Kidney (tissue), 14 donors: ENCODE results near the gene EHBP1. TPM values are rescaled to one million over a fixed set of nuclear protein-coding genes. Genes with fewer than 3 reads are reported as not detected.
"Not testable (repeated sequence)": the region's sequence is repeated elsewhere in the genome, so short reads cannot be mapped to it uniquely, and the experiment has no call there.

Experiments
- DNase-seq, 5 donors: peaks; one replicate each; pipeline ENCODE4 v3.0.0-alpha.2; 2013 to 2020
- FAIRE-seq: peaks from 2 replicates; lab custom pipeline; 2012; peaks lifted over from hg19 to GRCh38; lab: Jason Lieb, UNC
- H3K27ac ChIP-seq, 2 donors: one replicate each; pipeline ENCODE4 v1.7.0; 2013; ENCODE audit warnings: low read depth in 2 of 2, low read length in 2 of 2, inconsistent platforms in 1 of 2
- H3K27me3 ChIP-seq: one replicate; pipeline ENCODE4 v1.7.1; 2013; ENCODE audit warnings: low read length, inconsistent platforms; ENCODE audit not compliant: control insufficient read depth, insufficient read depth
- H3K36me3 ChIP-seq, 3 donors: one replicate each; pipeline versions ENCODE4 v1.7.0 to v1.7.1; 2013; ENCODE audit warnings: low read length in 3 of 3, control low read depth in 1 of 3, inconsistent platforms in 1 of 3; ENCODE audit not compliant: insufficient read depth in 3 of 3, control insufficient read depth in 2 of 3
- H3K4me1 ChIP-seq, 3 donors: one replicate each; pipeline versions ENCODE4 v1.7.0 to v1.7.1; 2013; ENCODE audit warnings: low read length in 3 of 3, inconsistent platforms in 1 of 3, low read depth in 1 of 3; ENCODE audit not compliant: control insufficient read depth in 2 of 3, insufficient read depth in 2 of 3
- H3K4me3 ChIP-seq, 3 donors: one replicate each; pipeline versions ENCODE4 v1.7.0 to v1.8.1; 2013; ENCODE audit warnings: low read length in 3 of 3, control low read depth in 1 of 3, inconsistent platforms in 1 of 3
- H3K9ac ChIP-seq, 3 donors: one replicate each; pipeline versions ENCODE4 v1.7.0 to v1.7.1; 2013; ENCODE audit warnings: low read length in 3 of 3, control low read depth in 1 of 3, inconsistent platforms in 1 of 3
- H3K9me3 ChIP-seq, 3 donors: one replicate each; pipeline versions ENCODE4 v1.7.0 to v1.7.1; 2013; ENCODE audit warnings: low read length in 3 of 3, control low read depth in 1 of 3, inconsistent platforms in 1 of 3; ENCODE audit not compliant: control insufficient read depth in 2 of 3, insufficient read depth in 1 of 3
- CTCF ChIP-seq: IDR thresholded peaks from 3 replicates; pipeline ENCODE4 v1.5.1; 2012; ENCODE audit warnings: mild to moderate bottlenecking, moderate library complexity, borderline replicate concordance; ENCODE audit not compliant: insufficient read depth; ENCODE audit errors: extremely low read depth
- intact Hi-C: fragments of 100-400 bp; cut with DNase I; formaldehyde crosslinking; loops from one replicate; pipeline ENCODE4 v1.11.1; 2022
- polyA plus RNA-seq: library from polyadenylated mRNA; stranded (reverse); fragments of 350-450 nt; fragmentation: Illumina TruSeq; extraction: RNeasy Lipid Tissue Mini Kit (QIAGEN cat#74804); gene quantifications from one replicate; pipeline ENCODE4 v1.2.3, GENCODE V29; 2014; ENCODE audit warnings: low read depth, low replicate concordance; ENCODE audit not compliant: insufficient read depth
- total RNA-seq: library from RNA; stranded (reverse); fragmentation: NEBNext Ultra II Directional; extraction: Animal tissue kit (Norgen Biotek cat#: 25700); gene quantifications from one replicate; pipeline ENCODE4 v1.2.1, GENCODE V29; 2021
- donor health status: control.
- donor health status: control.
- donor health status: control.
- donor health status: control.
- donor health status: control.
- donor health status: DM: yes; HTN: yes; CAD: no.
- donor health status: Normal renal cell carcinoma (clear cell type).

The EHBP1 gene
- total and polyA plus RNA-seq, 2 donors from 2014 or later: 12.5 to 42.7 TPM

- no peaks in the 10 kb centered on the region for H3K9me3 ChIP-seq
- no peak for TF ChIP-seq CTCF
- H3K4me1 ChIP-seq: no peaks in the 10 kb centered on the region
- H3K27ac ChIP-seq: no peak overlapping the region
- FAIRE-seq (no peak), DNase-seq (no peak)
- no peak overlapping the region for H3K4me3 ChIP-seq
- H3K36me3 ChIP-seq: no peaks in the 10 kb centered on the region
- no peaks in the 10 kb centered on the region for H3K27me3 ChIP-seq
- no peak overlapping the region for H3K9ac ChIP-seq
- intact Hi-C loops: no loop called here
Measured at GRCh38 chr2:63013438-63013837, 307.9 kb downstream of the EHBP1 start.

GRCh38 chr2:63015389-63015788, 309.9 kb downstream of the EHBP1 start:
- H3K27ac ChIP-seq: no peak overlapping the region
- FAIRE-seq (no peak), DNase-seq (no peak)
- no peak overlapping the region for H3K9ac ChIP-seq
- intact Hi-C loops: no loop called here
- H3K9me3 ChIP-seq: no peaks in the 10 kb centered on the region
- H3K27me3 ChIP-seq: no peaks in the 10 kb centered on the region
- H3K36me3 ChIP-seq: no peaks in the 10 kb centered on the region
- TF ChIP-seq CTCF: no peak
- H3K4me3 ChIP-seq: no peak overlapping the region
- H3K4me1 ChIP-seq: no peaks in the 10 kb centered on the region

GRCh38 chr2:63018439-63018838, 312.9 kb downstream of the EHBP1 start:
- Histone ChIP-seq H3K36me3 (no peaks in the 10 kb centered on the region), H3K9ac (no peak overlapping the region), H3K27ac (no peak overlapping the region), H3K4me1 (no peaks in the 10 kb centered on the region), H3K27me3 (no peaks in the 10 kb centered on the region), H3K4me3 (no peak overlapping the region), H3K9me3 (no peaks in the 10 kb centered on the region)
- FAIRE-seq (no peak), DNase-seq (no peak)
- intact Hi-C loops: no loop called here
- no peak for TF ChIP-seq CTCF

GRCh38 chr2:63019686-63020085, 314.2 kb downstream of the EHBP1 start:
- H3K27ac ChIP-seq, intact Hi-C loops, FAIRE-seq: not testable (repeated sequence)

More at GRCh38 chr2:63019686-63020085, 314.2 kb downstream of the EHBP1 start:
- DNase-seq: peak in 1 of 5 donors; percentile 43
- not testable (repeated sequence) for H3K4me1 ChIP-seq, H3K27me3 ChIP-seq, H3K36me3 ChIP-seq, H3K9me3 ChIP-seq, H3K4me3 ChIP-seq, H3K9ac ChIP-seq
